Embryonic facial prominence (tissue), 1 donor: ENCODE data around the gene ACADM.
"Not testable (repeated sequence)": the region's sequence is repeated elsewhere in the genome, so short reads cannot be mapped to it uniquely, and the experiment has no call there.

Source experiments
- DNase-seq: peaks from one replicate; pipeline ENCODE4 v3.0.0-alpha.2; 2016; ENCODE audit errors: extremely low spot score

Gene ACADM

GRCh38 chr1:75724472-75725022 lies at the start of gene ACADM:
ACADM (plus strand) TSS chr1:75724709; CDS start chr1:75724788, 79 bp downstream.
- DNase-seq: peak; percentile 42

GRCh38 chr1:75677443-75677842 lies 47.1 kb upstream of the ACADM start:
- no peak for DNase-seq

GRCh38 chr1:75677964-75678363 lies 46.5 kb upstream of the ACADM start:
- DNase-seq: not testable (repeated sequence)

GRCh38 chr1:75690547-75690946 lies 34.0 kb upstream of the ACADM start:
- DNase-seq: no peak

GRCh38 chr1:75693551-75693950 lies 31.0 kb upstream of the ACADM start:
- no peak for DNase-seq

GRCh38 chr1:75696000-75696399 lies 28.5 kb upstream of the ACADM start:
- no peak for DNase-seq

- DNase-seq: no peak
Observed at GRCh38 chr1:75707191-75707590, 17.3 kb upstream of the ACADM start.

DNA sequence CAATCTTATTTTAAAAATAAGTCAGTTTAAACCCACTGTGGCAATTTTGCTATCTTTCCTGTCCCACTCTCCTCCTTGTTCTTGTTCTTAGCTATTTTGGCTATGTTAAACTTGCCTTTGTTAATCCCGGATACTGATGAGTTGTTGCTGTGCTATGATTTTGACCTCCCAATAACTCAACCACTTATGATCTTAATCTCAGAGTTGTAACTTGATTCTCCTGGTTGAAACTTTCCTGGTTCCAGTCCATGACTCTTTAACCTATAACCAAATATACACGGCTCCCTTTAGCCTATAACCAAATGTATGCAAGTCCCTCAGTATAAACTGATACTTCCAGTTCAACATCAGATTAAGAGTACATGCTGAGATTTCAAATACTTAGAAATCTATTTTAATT lies 15.6 kb upstream of the ACADM start:
- no peak for DNase-seq

- DNase-seq: no peak
Observed at GRCh38 chr1:75710832-75711231, 13.7 kb upstream of the ACADM start.

DNA sequence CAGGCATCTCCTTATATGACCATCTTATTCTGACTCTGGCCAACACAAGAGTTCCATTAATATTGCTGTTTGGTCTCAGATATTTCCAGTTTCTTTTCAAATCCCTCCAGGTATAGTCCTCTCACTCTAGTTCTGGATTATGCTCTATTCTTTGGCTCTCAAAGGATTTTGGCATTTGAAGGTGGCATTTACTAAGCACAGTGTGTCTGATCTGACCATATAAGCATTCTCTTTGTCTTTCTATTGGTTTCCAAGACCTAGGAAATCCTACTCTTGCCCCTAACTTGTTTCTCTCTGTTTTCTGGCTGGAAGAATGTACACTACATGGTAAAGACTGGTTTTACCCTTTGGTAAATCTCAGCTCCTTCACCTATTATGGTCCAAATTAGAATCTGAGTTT lies 12.7 kb upstream of the ACADM start:
- no peak for DNase-seq

DNA sequence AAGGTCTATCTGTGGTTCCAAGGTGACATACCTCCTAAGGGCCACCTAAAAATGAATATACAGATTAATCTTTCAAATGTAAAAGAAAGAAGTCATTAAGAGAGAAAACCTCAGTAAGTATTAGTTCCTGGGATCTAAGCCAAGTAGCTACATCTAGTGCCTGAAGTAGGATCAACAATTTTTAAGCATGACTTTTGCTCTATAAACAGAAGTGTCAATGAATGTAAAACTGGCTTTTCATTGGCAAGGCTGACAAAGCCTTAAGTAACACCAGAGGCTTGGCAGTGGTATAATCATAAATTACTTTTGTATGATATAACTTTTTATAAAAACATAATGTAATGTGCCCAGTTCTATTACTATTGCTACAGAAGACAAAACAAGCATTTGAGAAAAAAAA lies 12.2 kb upstream of the ACADM start:
- no peak for DNase-seq

DNA sequence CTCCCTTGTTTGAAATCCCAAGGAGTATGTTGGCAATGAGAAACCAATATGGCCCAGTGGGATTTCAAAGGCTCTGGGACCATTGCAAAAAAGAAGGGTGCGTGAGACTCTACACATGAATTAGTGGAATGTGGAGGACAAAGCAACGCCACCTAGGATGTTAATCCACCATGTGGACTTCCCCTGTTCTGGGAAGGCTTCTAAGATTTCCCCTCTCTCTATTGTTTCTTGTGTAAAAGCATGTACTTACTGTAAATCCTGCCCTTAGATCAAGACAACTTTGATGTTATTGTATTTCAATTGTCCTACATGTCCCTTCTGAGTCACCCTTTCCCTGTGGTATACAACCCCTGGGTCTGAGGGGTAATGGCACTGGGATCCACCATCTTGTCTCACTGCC lies 4.7 kb upstream of the ACADM start:
- DNase-seq: no peak

- DNase-seq: no peak
Observed at GRCh38 chr1:75720325-75720724, 4.2 kb upstream of the ACADM start.

GRCh38 chr1:75720820-75721219 lies 3.7 kb upstream of the ACADM start:
- no peak for DNase-seq

GRCh38 chr1:75722246-75722645 lies 2.3 kb upstream of the ACADM start:
- not testable (repeated sequence) for DNase-seq

GRCh38 chr1:75722966-75723365 lies 1.5 kb upstream of the ACADM start:
- no peak for DNase-seq

GRCh38 chr1:75723989-75724471 lies 479 bp upstream of the ACADM start:
- no peak for DNase-seq

DNA sequence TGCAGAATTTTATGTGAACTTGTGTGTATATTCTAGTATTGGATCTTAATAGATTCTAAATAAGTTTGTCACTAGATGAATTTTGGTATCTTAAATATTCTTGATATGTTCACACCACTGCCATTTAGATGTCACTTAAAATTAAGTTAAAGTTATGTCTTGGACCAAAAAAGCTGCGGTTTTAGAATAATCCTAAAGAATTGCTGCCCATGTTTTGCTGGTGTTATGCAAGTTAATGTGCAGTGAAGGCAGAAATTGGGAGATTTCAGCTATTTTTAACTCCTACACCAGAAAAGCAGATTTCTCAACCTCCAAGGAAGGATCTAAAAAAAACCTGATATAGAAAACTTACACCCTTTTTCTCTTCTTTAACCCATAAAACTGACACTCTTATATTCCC lies 757 bp downstream of the ACADM start:
- DNase-seq: no peak

DNA sequence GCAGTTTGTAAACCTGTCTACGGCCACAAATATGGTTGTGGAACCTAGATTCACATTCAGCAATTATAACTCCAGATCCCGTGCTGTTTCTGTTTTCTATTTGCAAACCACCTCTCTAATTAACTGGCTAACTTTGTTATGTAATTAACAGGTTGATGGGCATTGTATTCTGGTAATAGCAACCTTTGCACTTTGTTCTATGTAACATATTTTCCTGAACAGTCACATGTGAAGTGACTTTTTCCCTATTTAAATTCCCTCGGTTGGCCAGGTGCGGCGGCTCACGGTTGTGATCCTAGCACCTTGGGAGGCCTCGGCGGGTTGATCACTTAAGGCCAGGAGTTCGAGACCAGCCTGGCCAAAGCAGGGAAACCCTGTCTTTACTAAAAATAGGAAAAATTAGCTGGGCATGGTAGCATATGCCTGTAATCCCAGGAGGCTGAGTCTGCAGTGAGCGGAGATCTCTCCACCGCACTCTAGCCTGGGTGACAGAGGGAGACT lies 1.4 kb downstream of the ACADM start:
- DNase-seq: no peak

GRCh38 chr1:75727571-75727970 lies 3.1 kb downstream of the ACADM start:
- DNase-seq: no peak

- no peak for DNase-seq
Observed at GRCh38 chr1:75730432-75730831, 5.9 kb downstream of the ACADM start.

- DNase-seq: no peak
Observed at GRCh38 chr1:75731881-75732280, 7.4 kb downstream of the ACADM start.

DNA sequence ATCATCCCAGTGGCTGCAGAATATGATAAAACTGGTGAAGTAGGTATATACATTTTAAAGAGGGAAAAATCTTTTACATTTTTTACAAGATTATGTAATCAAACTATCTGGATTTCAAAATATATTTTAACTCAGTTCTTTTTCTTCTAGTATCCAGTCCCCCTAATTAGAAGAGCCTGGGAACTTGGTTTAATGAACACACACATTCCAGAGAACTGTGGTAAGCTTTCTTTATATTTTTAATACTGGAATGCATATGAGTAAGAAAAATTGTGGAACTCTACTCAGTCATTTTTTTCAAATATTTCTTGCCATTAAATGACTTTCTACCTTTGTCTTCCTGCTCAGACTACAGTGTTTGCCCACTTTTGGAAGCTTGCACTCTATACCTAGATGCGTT lies 8.2 kb downstream of the ACADM start:
- DNase-seq: no peak

DNA sequence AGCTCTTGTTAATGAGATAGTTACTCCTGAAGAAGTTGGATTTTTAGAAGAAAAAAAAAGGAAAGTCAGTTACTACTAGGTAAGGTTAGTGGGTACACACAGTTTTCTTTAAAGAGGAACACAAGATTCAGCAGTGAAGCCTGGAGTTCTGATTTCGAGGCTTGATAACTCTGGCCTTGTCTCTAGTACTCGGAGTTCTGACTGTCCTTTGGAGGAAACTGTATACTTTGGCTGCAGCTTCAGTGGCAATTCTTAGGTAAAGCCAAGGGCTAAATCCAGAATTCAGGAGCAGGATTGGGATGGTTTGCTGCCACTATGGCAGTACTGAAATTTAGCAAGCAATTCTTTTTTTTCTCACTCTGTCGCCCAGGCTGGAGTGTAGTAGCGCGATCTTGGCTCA lies 9.2 kb downstream of the ACADM start:
- no peak for DNase-seq
